GM19240 (cell line): Measurements from ENCODE around the gene PRKCZ.

Experiments
- DNase-seq: peaks from one replicate; pipeline ENCODE4 v3.0.0; 2011; ENCODE audit warnings: low spot score; ENCODE audit not compliant: insufficient read length

The PRKCZ gene

GRCh38 chr1:2175681-2176454 is 125.7 kb downstream of the PRKCZ start:
- DNase-seq, result no peak

- DNase-seq, result no peak
Measured at GRCh38 chr1:2176615-2177014, 126.4 kb downstream of the PRKCZ start.

- DNase-seq, result no peak
Measured at GRCh38 chr1:2177541-2177940, 127.3 kb downstream of the PRKCZ start.

GRCh38 chr1:2177946-2178538 is 127.8 kb downstream of the PRKCZ start:
- no peak for DNase-seq

- no peak for DNase-seq
Measured at GRCh38 chr1:2178875-2179274, 128.7 kb downstream of the PRKCZ start.

- DNase-seq, result no peak
Measured at GRCh38 chr1:2179283-2180013, 129.2 kb downstream of the PRKCZ start.

- DNase-seq, result no peak
Measured at GRCh38 chr1:2180297-2181245, 130.4 kb downstream of the PRKCZ start.

GRCh38 chr1:2181271-2181670 is 131.1 kb downstream of the PRKCZ start:
- no peak for DNase-seq

- DNase-seq, result no peak
Measured at GRCh38 chr1:2181752-2182151, 131.5 kb downstream of the PRKCZ start.

- DNase-seq, result no peak
Measured at GRCh38 chr1:2182376-2182775, 132.2 kb downstream of the PRKCZ start.

GRCh38 chr1:2183937-2184334 is 133.7 kb downstream of the PRKCZ start:
- DNase-seq, result no peak

GRCh38 chr1:2184531-2184930 is 134.3 kb downstream of the PRKCZ start:
- no peak for DNase-seq

GRCh38 chr1:2184934-2185333 is 134.7 kb downstream of the PRKCZ start:
- no peak for DNase-seq

- DNase-seq, result no peak
Measured at GRCh38 chr1:2185880-2186855, 136.0 kb downstream of the PRKCZ start.

GRCh38 chr1:2186901-2187300 is 136.7 kb downstream of the PRKCZ start:
- no peak for DNase-seq

GRCh38 chr1:2187619-2188018 is 137.4 kb downstream of the PRKCZ start:
- no peak for DNase-seq

- no peak for DNase-seq
Measured at GRCh38 chr1:2188336-2188735, 138.1 kb downstream of the PRKCZ start.

GRCh38 chr1:2189459-2190425 is 139.5 kb downstream of the PRKCZ start:
- peak; percentile 51 for DNase-seq

GRCh38 chr1:2190491-2190976 is 140.3 kb downstream of the PRKCZ start:
- DNase-seq, result no peak
